ENCODE measurements around the gene ZBTB46. TPM values are rescaled to one million over a fixed set of nuclear protein-coding genes. Genes with fewer than 3 reads are reported as not detected.
A peak's percentile ranks its signal among the peaks of the same experiment; 100 is the strongest.

Gene ZBTB46
- total RNA-seq, 1 donor from 2014 or later = 23.7 TPM

- TF ChIP-seq, protein P1, sequence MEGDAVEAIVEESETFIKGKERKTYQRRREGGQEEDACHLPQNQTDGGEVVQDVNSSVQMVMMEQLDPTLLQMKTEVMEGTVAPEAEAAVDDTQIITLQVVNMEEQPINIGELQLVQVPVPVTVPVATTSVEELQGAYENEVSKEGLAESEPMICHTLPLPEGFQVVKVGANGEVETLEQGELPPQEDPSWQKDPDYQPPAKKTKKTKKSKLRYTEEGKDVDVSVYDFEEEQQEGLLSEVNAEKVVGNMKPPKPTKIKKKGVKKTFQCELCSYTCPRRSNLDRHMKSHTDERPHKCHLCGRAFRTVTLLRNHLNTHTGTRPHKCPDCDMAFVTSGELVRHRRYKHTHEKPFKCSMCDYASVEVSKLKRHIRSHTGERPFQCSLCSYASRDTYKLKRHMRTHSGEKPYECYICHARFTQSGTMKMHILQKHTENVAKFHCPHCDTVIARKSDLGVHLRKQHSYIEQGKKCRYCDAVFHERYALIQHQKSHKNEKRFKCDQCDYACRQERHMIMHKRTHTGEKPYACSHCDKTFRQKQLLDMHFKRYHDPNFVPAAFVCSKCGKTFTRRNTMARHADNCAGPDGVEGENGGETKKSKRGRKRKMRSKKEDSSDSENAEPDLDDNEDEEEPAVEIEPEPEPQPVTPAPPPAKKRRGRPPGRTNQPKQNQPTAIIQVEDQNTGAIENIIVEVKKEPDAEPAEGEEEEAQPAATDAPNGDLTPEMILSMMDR (conservative IDR thresholded peaks at IDR 0.05) = no peak
- peak overlapping the region; percentile 85 for H3K27ac Mint-ChIP-seq (ENCODE audit: unreplicated experiment)
- H3K4me1 Mint-ChIP-seq = peaks cover 18% of the 10 kb centered on the region
Observed at GRCh38 chr20:63787749-63788148, 43.3 kb downstream of the ZBTB46 start.

GRCh38 chr20:63787302-63787701, 43.8 kb downstream of the ZBTB46 start:
- Mint-ChIP-seq H3K9me3 (no peaks in the 10 kb centered on the region), H3K36me3 (ENCODE audit: low read depth) (no peaks in the 10 kb centered on the region)
- TF ChIP-seq, protein P1 (conservative IDR thresholded peaks at IDR 0.05) = no peak

More at GRCh38 chr20:63787749-63788148, 43.3 kb downstream of the ZBTB46 start:
- Mint-ChIP-seq H3K9me3 (no peaks in the 10 kb centered on the region), H3K27me3 (ENCODE audit: low read depth) (no peaks in the 10 kb centered on the region), H3K36me3 (ENCODE audit: low read depth) (no peaks in the 10 kb centered on the region), H3K4me3 (no peak overlapping the region)
- no peak for DNase-seq (ENCODE audit: low read depth, low spot score)

DNA sequence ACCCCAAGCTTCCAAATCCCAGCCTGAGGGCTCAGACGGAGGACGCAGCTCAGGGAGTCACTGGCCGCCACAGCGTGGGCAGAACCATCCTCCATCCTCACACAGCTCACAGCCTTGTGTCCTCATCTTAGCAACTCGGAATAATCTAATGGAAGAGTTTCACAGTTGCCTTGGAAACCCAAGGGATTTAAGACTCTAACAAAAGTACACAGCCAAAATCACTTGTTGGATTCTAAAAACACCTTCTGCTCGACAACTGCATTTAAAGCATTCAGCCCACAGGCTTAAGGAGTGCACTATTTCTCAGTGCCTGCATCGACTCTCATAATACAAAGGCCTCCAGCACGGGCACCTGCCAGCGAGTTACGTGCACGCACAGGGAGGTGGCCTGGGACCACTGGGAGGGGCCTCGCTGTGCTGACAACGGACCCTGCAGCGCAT, 45.4 kb downstream of the ZBTB46 start:
- Mint-ChIP-seq H3K9me3 (no peaks in the 10 kb centered on the region), H3K27me3 (ENCODE audit: low read depth) (no peaks in the 10 kb centered on the region)
- TF ChIP-seq, protein P1 (conservative IDR thresholded peaks at IDR 0.05) = no peak

More at GRCh38 chr20:63787302-63787701, 43.8 kb downstream of the ZBTB46 start:
- Mint-ChIP-seq H3K4me3 (no peak overlapping the region), H3K4me1 (peaks cover 18% of the 10 kb centered on the region), H3K27ac (ENCODE audit: unreplicated experiment) (no peak overlapping the region), H3K27me3 (ENCODE audit: low read depth) (no peaks in the 10 kb centered on the region)
- DNase-seq (ENCODE audit: low read depth, low spot score) = no peak

GRCh38 chr20:63783970-63784369, 47.1 kb downstream of the ZBTB46 start:
- no peak for DNase-seq (ENCODE audit: low read depth, low spot score)
- Mint-ChIP-seq H3K9me3 (no peaks in the 10 kb centered on the region), H3K36me3 (ENCODE audit: low read depth) (no peaks in the 10 kb centered on the region), H3K27me3 (ENCODE audit: low read depth) (no peaks in the 10 kb centered on the region), H3K27ac (ENCODE audit: unreplicated experiment) (no peak overlapping the region), H3K4me3 (no peak overlapping the region), H3K4me1 (peaks cover 10% of the 10 kb centered on the region)
- TF ChIP-seq, protein P1 (conservative IDR thresholded peaks at IDR 0.05) = no peak

More for the DNA sequence above, 45.4 kb downstream of the ZBTB46 start:
- Mint-ChIP-seq H3K27ac (ENCODE audit: unreplicated experiment) (no peak overlapping the region), H3K4me1 (peaks cover 10% of the 10 kb centered on the region), H3K4me3 (no peak overlapping the region), H3K36me3 (ENCODE audit: low read depth) (no peaks in the 10 kb centered on the region)
- no peak for DNase-seq (ENCODE audit: low read depth, low spot score)

DNA sequence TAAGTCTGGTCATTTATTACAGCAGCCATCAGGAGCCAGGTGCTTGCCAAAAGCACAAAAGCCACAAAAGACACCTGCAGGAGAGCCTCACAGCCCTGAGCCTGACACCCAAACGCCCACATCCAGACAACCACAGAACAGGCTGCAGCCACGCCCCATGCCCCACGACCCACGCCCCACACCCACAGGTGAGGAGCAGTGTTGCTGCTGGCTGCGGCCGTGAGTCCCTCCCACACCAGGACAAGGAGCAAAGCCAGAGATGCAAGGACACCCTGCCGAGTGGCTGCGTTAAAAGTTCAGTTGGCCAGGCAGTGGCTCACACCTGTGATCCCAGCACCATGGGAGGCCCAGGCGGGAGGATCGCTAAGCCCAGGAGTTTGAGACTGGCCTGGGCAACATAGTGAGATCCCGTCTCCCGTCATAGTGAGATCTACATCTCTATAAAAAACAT, 48.5 kb downstream of the ZBTB46 start:
- Mint-ChIP-seq H3K36me3 (ENCODE audit: low read depth) (no peaks in the 10 kb centered on the region), H3K27me3 (ENCODE audit: low read depth) (no peaks in the 10 kb centered on the region), H3K4me3 (no peak overlapping the region), H3K27ac (ENCODE audit: unreplicated experiment) (no peak overlapping the region), H3K4me1 (peaks cover 18% of the 10 kb centered on the region), H3K9me3 (no peaks in the 10 kb centered on the region)
- TF ChIP-seq, protein P1 (conservative IDR thresholded peaks at IDR 0.05) = no peak
- DNase-seq (ENCODE audit: low read depth, low spot score) = no peak

Data from neural crest cell (in vitro differentiated cells).